ENCODE results near the gene ZNF862.

GRCh38 chr7:149831741-149832219 is 6.4 kb upstream of the ZNF862 start:
- no peak for TF ChIP-seq CTCF (IDR thresholded peaks at IDR 0.05)
- TF ChIP-seq POLR2A (IDR thresholded peaks at IDR 0.05): no peak

Data from Peyer's patch (tissue), 4 donors.